H1 (cell line): ENCODE results near the gene NRIP2. TPM values are rescaled to one million over a fixed set of nuclear protein-coding genes. Genes with fewer than 3 reads are reported as not detected.

ENCODE experiments used
- CEBPB ChIP-seq: IDR thresholded peaks from 2 replicates; pipeline ENCODE4 v1.6.1; 2012; ENCODE audit warnings: low read depth, low read length
- EZH2 ChIP-seq: fragments of 200-600 bp; sonication (generic); IDR thresholded peaks from 2 replicates; pipeline ENCODE4 v1.7.1; 2012; ENCODE audit warnings: low read depth, mild to moderate bottlenecking, moderate library complexity, low read length, inconsistent platforms; ENCODE audit not compliant: severe bottlenecking
- FOSL1 ChIP-seq: IDR thresholded peaks from 2 replicates; pipeline ENCODE4 v1.6.1; 2011; ENCODE audit warnings: mild to moderate bottlenecking, low read depth, low read length, moderate library complexity; ENCODE audit not compliant: insufficient read depth
- HDAC2 ChIP-seq, 2 experiments: fragments of 300-600 bp in 1 of 2; sonication (generic) in 1 of 2; IDR thresholded peaks; 2 replicates each; pipeline ENCODE4 v1.6.1; 2011 to 2012; ENCODE audit warnings: low read depth in 2 of 2, low read length in 2 of 2, mild to moderate bottlenecking in 2 of 2, moderate library complexity in 2 of 2, borderline replicate concordance in 1 of 2, inconsistent platforms in 1 of 2
- NANOG ChIP-seq: IDR thresholded peaks from 2 replicates; pipeline ENCODE4 v1.6.1; 2011; ENCODE audit warnings: low read length, low read depth, mild to moderate bottlenecking, inconsistent platforms; ENCODE audit not compliant: insufficient read depth, poor library complexity, severe bottlenecking
- POLR2AphosphoS5 ChIP-seq: IDR thresholded peaks from 2 replicates; pipeline ENCODE4 v1.6.1; 2011; ENCODE audit warnings: low read depth, low read length
- RAD21 ChIP-seq, 2 experiments: IDR thresholded peaks in 1 of 2; conservative IDR thresholded peaks in 1 of 2; 2 replicates each; pipeline ENCODE4 v1.6.1; 2011; ENCODE audit warnings: low read depth in 2 of 2, low read length in 2 of 2, improper control_type of control experiment in 1 of 2, inconsistent platforms in 1 of 2, mild to moderate bottlenecking in 1 of 2, moderate library complexity in 1 of 2
- RFX5 ChIP-seq: IDR thresholded peaks from 2 replicates; pipeline ENCODE4 v1.6.1; 2011; ENCODE audit warnings: low read depth, low read length, improper control_type of control experiment, borderline replicate concordance
- RNF2 ChIP-seq: fragments of 200-900, 300-1000 bp; sonication (generic); IDR thresholded peaks from 2 replicates; pipeline ENCODE4 v1.7.1; 2016; ENCODE audit warnings: borderline replicate concordance, low read depth, mild to moderate bottlenecking, antibody characterized with exemption, low read length; ENCODE audit not compliant: poor library complexity, severe bottlenecking; ENCODE audit errors: missing control alignments
- SAP30 ChIP-seq: fragments of 300-600 bp; sonication (generic); IDR thresholded peaks from 2 replicates; pipeline ENCODE4 v1.7.1; 2012; ENCODE audit warnings: low read length, moderate library complexity, mild to moderate bottlenecking, inconsistent platforms; ENCODE audit not compliant: insufficient read depth, insufficient replicate concordance
- SIRT6 ChIP-seq: IDR thresholded peaks from one replicate; pipeline ENCODE4 v1.7.1; 2012; ENCODE audit warnings: low read length, inconsistent platforms
- SP2 ChIP-seq: IDR thresholded peaks from 2 replicates; pipeline ENCODE4 v1.6.1; 2012; ENCODE audit warnings: mild to moderate bottlenecking, low read length, inconsistent platforms
- SP4 ChIP-seq: IDR thresholded peaks from 2 replicates; pipeline ENCODE4 v1.6.1; 2012; ENCODE audit warnings: low read length, inconsistent platforms
- TAF1 ChIP-seq: IDR thresholded peaks from 2 replicates; pipeline ENCODE4 v1.6.1; 2011; ENCODE audit warnings: mild to moderate bottlenecking, low read depth, low read length
- TAF7 ChIP-seq: optimal IDR thresholded peaks from 2 replicates; pipeline ENCODE3; 2011; ENCODE audit warnings: low read depth, mild to moderate bottlenecking, inconsistent platforms, low read length, moderate library complexity, borderline replicate concordance
- TEAD4 ChIP-seq: IDR thresholded peaks from 2 replicates; pipeline ENCODE4 v1.6.1; 2012; ENCODE audit warnings: low read depth, low read length, inconsistent platforms, mixed read lengths
- ZNF274 ChIP-seq: IDR thresholded peaks from 2 replicates; pipeline ENCODE4 v1.7.0; 2012; ENCODE audit warnings: low read length, borderline replicate concordance; ENCODE audit errors: extremely low read depth
- polyA plus RNA-seq, 7 experiments: library from polyadenylated mRNA; depleted of rRNA in 3 of 7; stranded (reverse) in 5 of 7; unstranded in 2 of 7; fragments of >200 nt in 5 of 7; fragments of 200-250 nt in 2 of 7; gene quantifications; 1 replicate in 5 of 7; 2 replicates in 1 of 7; 4 replicates in 1 of 7; pipeline versions ENCODE4 v1.2.1 to v1.2.3, GENCODE V29; 2011 to 2013; ENCODE audit warnings: missing spikeins in 2 of 7, mixed read lengths in 2 of 7
- total RNA-seq: library from RNA; stranded (reverse); fragmentation: NEBNext Ultra II Directional; extraction: Animal tissue kit (Norgen Biotek cat#: 25700); gene quantifications from 2 replicates; pipeline ENCODE4 v1.2.1, GENCODE V29; 2021
- TF ChIP-seq, protein P1 (sequence below): IDR thresholded peaks from 2 replicates; pipeline ENCODE4 v1.6.1; 2012; ENCODE audit warnings: low read length, inconsistent platforms
- TF ChIP-seq, protein P2 (sequence below): IDR thresholded peaks from 2 replicates; pipeline ENCODE4 v1.6.1; 2012; ENCODE audit warnings: inconsistent platforms
- TF ChIP-seq, protein P3 (sequence below): IDR thresholded peaks from 2 replicates; pipeline ENCODE4 v1.6.1; 2012; ENCODE audit warnings: inconsistent platforms

NRIP2 gene
- total and polyA plus RNA-seq, 2 of the 8 experiments (the other 6 are each of a cell fraction or from before 2014, with no cell fraction given) = 0.06 TPM; not detected in 1

DNA sequence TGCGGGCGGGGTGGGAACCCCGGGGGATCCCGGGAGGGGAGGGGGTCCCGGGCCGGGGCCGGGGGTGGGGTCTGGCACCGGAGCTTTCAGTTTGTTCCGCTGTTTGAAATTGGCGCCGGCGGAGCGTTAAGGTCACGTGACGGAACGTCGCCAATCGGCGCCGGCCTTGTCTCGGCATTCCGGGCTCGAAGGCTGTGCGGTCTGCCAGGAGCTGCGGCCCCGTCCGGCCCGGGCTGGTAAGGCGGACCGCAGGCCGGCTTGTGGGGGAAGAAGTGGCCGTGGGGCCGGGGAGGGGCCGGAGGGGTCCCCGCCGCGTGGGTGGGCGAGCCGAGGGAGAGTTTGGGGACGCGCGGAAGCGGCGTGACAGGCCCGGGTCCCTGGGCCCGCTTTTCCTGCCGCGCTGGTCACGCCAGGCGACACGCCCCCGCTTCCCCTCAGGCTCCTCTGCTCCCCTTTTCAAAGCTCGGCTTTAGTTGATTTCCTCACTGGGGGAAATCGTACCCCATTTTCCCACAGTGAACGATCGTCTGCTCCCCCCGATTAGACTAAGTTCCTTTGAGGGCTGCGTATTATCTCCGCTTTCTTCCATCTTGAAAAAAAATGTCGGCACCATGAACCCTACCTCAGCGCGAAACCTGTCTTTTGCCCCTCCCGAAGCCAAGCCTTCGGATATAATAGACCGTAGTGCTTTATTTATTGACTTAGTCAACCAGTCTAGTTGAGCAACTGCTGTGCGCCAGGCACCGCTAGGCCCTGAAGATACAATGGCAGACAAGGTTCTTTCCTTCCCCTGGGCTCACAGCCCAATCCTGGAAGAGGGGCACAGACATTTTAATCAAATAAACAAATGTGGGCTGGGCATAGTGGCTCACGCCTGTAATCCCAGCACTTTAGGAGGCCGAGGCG lies 42.5 kb upstream of the NRIP2 start, which contains the start of the genes FOXM1 and RHNO1 (continued):
- TF ChIP-seq RAD21 (IDR thresholded peaks at IDR 0.05 in 1 of 2, conservative IDR thresholded peaks at IDR 0.05 in 1 of 2; ENCODE audit: low read depth in 2 of 2, low read length in 2 of 2) (no peak), SAP30 (no peak), SP2 (no peak), TAF1 (peak; percentile 93), EZH2 (no peak), CEBPB (no peak), ZNF274 (no peak), HDAC2 (IDR thresholded peaks at IDR 0.05; ENCODE audit: borderline replicate concordance in 1 of 2, low read depth in 2 of 2, low read length in 2 of 2) (no peak; a peak in 1 of 4 replicates), TEAD4 (peak; percentile 88), RNF2 (no peak), TAF7 (no peak), NANOG (no peak), POLR2AphosphoS5 (peak; percentile 67; the same call in 1 of the 2 replicates), SIRT6 (no peak), SP4 (no peak), FOSL1 (no peak), RFX5 (no peak)
- TF ChIP-seq, protein P1, sequence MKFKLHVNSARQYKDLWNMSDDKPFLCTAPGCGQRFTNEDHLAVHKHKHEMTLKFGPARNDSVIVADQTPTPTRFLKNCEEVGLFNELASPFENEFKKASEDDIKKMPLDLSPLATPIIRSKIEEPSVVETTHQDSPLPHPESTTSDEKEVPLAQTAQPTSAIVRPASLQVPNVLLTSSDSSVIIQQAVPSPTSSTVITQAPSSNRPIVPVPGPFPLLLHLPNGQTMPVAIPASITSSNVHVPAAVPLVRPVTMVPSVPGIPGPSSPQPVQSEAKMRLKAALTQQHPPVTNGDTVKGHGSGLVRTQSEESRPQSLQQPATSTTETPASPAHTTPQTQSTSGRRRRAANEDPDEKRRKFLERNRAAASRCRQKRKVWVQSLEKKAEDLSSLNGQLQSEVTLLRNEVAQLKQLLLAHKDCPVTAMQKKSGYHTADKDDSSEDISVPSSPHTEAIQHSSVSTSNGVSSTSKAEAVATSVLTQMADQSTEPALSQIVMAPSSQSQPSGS = no peak
- TF ChIP-seq, protein P2, sequence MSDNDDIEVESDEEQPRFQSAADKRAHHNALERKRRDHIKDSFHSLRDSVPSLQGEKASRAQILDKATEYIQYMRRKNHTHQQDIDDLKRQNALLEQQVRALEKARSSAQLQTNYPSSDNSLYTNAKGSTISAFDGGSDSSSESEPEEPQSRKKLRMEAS = peak; percentile 38
- TF ChIP-seq, protein P3, sequence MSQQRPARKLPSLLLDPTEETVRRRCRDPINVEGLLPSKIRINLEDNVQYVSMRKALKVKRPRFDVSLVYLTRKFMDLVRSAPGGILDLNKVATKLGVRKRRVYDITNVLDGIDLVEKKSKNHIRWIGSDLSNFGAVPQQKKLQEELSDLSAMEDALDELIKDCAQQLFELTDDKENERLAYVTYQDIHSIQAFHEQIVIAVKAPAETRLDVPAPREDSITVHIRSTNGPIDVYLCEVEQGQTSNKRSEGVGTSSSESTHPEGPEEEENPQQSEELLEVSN = no peak
